ENCODE measurements around the gene TBC1D22A.

DNA sequence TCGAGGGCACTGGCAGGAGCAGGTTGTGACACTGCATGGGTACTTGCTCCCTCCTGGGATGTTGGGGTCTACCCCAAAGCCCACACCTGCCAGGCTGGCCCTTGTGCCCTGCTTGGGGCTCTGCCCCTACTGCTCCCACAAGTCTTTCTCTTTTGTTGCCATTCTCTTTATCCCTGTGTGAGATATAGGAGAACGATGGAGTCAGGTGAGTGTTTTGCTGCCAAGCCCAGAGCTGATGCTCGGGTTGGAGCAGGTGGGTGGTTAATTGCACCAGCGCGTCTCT, 292.6 kb downstream of the TBC1D22A start:
- TF ChIP-seq, protein P1, sequence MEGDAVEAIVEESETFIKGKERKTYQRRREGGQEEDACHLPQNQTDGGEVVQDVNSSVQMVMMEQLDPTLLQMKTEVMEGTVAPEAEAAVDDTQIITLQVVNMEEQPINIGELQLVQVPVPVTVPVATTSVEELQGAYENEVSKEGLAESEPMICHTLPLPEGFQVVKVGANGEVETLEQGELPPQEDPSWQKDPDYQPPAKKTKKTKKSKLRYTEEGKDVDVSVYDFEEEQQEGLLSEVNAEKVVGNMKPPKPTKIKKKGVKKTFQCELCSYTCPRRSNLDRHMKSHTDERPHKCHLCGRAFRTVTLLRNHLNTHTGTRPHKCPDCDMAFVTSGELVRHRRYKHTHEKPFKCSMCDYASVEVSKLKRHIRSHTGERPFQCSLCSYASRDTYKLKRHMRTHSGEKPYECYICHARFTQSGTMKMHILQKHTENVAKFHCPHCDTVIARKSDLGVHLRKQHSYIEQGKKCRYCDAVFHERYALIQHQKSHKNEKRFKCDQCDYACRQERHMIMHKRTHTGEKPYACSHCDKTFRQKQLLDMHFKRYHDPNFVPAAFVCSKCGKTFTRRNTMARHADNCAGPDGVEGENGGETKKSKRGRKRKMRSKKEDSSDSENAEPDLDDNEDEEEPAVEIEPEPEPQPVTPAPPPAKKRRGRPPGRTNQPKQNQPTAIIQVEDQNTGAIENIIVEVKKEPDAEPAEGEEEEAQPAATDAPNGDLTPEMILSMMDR (IDR thresholded peaks at IDR 0.05): no peak
- TF ChIP-seq EP300 (IDR thresholded peaks at IDR 0.05) (no peak), POLR2A (IDR thresholded peaks at IDR 0.05) (no peak)

Measured in ovary (tissue), 3 donors.